ENCODE results near the gene MBOAT2. TPM values are rescaled to one million over a fixed set of nuclear protein-coding genes. Genes with fewer than 3 reads are reported as not detected.

The MBOAT2 gene
- total RNA-seq, 4 donors from 2014 or later = 4.7 to 12.8 (median 9.7) TPM

DNA sequence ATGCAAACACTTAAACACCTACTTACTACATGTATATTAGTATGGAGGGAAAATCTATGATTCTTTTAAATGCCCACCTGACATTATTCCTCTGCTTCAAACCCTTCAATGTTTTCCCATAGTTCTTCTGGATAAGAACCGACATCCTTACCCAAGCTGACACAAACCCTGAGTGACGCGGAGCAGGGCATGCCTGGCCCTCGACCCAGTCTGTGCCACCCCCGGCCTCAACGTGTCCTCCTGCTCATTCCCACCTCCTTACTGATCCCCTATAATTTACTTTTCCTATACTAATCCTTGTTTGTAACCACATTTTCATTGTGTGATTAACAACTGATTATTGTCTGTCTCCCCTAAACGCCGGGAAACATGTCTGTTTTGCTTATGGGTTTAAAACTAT is 183.5 kb downstream of the MBOAT2 start:
- no peak for TF ChIP-seq CTCF (IDR thresholded peaks at IDR 0.05; ENCODE audit: low read depth)

DNA sequence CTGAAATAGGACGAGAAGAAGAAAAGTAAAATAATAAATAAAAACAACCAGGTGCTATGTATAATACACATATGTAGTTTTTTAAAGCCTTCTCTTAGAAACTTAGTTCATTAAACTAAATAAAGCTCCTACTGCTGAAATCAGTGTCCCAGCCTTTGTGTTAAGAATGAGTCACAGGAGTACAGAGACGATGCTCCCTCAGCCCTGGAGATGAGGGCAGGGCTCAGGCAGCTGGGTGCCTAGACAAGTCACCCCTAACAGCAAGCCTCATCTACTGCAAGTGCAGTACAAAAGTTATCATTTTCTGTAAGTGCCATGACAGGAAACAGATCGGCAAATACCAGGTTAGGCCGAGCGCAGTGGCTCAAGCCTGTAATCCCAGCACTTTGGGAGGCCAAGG is 184.3 kb downstream of the MBOAT2 start:
- no peak for TF ChIP-seq CTCF (IDR thresholded peaks at IDR 0.05; ENCODE audit: low read depth)

DNA sequence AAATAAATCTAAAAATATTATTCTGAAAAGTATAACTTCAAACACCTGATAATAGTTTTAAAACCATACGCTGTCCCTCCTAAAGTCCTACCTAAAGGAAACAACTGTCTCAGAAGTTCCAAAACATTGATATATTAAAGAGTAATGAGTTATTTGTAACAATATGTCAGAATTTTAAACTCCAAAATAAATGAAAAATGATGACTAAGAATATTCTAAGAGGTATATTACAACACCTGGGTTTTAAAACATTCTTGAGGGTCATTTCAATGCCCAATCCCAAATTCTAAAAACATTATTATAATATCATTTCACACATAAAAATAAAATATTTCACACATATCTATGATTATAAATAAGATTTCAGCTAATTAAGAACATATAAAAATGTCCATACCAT is 186.3 kb downstream of the MBOAT2 start:
- no peak for TF ChIP-seq CTCF (IDR thresholded peaks at IDR 0.05; ENCODE audit: low read depth)

DNA sequence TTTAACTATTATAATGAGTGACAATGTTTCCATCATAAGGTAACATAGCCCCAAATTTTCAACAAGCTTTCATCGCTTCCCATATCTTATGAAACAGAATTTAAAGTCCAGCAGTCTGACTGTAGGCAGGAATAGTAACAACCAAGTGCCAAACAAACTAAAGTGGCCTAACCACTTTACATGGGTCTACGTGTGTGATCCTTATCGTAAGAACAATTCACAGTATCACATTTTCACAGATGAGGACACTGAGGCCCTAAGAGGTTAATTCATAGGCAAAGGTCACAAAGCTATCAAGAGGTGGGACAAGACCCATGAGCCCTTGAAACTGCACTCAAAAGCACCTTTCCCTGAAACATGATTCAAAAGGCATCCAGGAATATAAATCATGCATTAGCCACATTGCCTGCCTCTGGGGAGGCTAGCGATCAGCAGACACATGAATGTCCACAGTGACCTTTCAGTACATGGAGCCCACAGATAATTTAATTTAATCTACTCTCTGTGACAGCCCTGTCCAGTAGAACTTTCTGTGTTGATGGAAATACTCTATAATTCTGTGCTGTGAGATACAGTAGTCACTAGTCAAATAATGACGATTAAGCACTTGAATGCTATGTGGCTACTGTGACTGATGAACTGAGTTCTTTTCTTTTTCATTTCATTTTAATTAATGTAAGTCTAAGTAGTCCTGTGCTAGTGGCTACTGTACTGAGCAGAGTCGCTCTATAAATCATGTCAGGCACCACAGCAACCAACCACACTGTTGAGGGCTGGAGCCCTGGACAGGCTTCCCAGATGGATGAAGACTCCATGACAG is 196.4 kb downstream of the MBOAT2 start:
- no peak for TF ChIP-seq CTCF (IDR thresholded peaks at IDR 0.05; ENCODE audit: low read depth)

DNA sequence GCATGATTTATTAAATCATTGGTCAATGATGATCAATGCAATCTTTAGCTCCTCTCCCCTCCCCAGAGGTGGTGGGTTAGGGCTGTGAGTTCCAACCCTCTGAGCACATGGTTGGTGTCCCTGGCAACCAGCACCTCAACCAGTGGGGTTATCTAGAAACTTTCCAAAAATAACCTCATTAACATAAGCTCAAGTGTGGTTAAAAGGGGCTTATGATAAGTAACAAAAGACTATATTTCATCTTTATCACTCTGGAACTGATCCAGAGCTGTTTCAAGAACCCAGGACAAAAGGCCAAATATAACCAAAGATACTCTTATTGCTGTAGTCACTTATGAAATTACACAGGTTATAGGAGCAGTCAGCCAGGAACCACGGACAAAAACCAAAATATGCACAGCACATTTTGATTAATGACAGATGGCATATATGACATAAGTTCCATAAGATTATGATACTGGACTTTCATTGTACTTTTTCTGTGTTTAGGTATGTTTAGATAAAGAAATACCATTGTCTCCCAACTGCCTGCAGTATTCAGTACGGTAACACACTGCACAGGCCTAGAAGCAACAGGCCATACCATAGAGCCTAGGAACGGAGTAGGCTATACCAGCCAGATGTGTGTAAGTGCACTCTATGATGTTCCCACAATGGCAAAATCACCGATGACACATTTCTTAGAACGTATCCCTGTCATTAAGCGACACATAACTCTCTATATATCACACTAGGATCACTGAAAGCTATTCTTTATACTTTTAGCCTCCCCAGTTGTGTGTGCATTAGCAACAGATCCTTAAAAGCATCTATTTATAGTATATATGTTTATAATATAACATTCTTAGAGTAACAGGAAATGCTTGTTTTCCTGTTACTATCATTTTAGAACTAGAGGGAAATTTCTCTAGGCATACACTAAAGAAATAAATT is 197.9 kb downstream of the MBOAT2 start:
- no peak for TF ChIP-seq CTCF (IDR thresholded peaks at IDR 0.05; ENCODE audit: low read depth)

DNA sequence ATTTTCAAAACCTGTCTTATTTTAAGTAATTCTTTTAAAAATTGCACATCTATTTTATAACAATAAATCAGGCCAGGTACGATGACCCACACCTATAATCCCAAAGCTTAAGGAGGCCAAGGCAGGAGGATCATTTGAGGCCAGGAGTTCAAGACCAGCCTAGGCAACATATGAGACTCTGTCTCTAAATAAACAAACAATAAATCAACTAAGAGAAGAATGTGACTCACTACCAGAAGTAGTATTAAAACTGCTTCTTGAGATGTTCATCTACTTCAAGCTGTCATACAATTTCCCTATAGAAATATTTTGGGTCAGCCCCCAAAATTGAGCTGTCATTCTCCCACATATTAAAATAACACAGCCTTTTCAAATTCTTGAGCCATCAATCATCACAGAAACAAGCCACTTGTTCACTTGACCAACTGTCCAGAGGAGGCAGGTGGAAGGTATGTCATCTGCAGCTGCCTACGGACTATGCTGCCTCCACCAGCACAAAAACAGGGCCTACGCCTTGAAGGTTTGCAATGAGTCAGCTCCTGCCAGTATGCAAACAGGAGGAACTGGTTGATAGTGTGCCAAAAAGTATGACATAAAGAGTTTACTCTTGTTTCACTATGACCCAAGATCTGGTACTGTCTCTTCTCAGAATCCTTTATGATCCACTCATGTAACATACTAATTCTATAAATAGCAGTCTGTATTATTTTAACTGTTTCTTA is 199.7 kb downstream of the MBOAT2 start:
- TF ChIP-seq CTCF (IDR thresholded peaks at IDR 0.05; ENCODE audit: low read depth) = no peak

Data from subcutaneous adipose tissue (tissue), 4 donors.